ENCODE measurements around the gene LAPTM4A.
"Not testable (repeated sequence)": the region's sequence is repeated elsewhere in the genome, so short reads cannot be mapped to it uniquely, and the experiment has no call there.

Gene LAPTM4A

DNA sequence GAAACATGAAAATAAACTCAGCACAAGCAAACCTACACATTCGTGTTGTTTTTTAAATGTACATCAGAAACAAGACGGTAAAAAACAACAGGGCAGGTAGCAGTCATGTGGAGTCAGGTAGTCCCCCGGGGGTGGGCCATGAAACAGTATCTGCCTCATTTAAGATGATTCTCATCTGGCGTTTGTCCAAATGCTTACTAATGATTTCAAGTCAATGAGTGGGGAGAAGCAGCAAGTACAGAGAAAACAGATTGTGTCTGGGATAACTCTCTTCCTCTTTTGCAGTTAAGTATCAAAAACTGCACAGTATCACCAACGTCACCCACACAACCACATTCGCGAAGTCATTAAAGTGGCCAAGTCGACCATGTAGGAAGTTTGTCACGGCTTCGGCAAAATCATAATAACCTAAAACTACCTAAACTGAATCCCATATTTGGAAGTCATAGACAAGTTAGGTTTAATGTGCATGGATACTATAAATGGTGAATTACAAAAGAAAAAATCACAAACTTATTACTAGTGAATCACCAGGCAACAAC lies 1.3 kb downstream of the LAPTM4A start:
- no peak for DNase-seq

DNA sequence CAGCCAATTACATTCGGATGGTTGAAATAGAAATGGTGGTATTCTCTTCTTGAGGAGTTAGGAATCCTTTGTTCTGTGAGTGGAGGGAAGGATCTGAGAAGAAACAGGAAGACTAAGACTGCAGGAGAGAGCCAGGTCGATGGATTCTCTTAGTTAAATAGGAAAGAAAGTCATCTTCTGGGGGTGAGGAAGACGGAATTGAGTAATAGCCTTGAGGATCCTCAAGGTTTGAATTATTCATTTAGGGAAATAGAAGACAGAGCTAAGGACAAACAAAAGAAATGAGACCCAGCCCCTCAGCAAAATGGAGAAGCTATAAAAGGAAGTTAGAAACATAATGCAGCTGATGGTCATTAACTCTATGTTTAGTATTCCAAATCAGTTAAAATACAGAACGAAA lies 1.8 kb downstream of the LAPTM4A start:
- DNase-seq, result no peak

DNA sequence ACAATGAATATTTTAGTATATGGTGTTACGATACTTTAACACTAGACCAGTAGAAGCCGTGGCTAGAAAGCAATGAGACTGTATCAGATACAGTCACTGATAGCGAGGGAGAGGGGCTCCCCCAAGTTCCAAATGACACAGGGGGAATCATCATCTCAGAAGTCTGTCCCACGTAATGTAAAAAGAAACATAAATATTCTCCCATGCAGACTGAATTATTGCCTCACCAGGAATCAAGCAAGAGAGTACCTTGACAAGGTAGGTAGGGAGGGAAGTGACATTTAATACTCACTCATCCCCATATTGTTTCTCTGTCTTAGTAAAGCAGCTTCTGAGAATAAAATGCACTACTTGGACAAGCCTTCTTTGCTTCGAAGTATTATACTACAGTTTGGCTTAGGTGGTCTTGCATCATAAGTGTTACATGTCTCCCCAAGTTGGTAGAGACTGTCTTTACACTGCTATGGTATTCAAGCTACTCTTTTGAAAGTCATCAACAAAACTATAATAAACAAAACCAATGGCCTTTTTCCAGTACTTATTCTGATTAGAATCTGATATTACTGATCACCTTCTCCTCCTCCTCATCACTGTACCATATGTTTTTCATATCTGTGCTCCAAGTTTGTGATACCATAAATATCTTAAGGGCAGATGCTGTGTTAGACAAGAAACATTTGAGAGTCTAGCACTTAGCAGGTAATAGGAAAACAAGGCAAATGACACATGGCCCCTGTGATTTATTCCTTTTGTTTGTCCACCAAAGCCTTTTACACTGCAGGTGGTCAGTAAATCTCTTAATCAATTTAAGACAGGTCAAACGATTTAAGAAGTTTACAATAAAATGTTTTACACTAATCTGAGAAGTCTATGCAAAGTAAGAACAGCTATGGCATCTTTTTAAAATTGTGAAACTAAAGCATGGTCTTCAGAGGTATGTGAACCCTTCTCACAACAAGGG lies 2.7 kb downstream of the LAPTM4A start:
- DNase-seq, result no peak

DNA sequence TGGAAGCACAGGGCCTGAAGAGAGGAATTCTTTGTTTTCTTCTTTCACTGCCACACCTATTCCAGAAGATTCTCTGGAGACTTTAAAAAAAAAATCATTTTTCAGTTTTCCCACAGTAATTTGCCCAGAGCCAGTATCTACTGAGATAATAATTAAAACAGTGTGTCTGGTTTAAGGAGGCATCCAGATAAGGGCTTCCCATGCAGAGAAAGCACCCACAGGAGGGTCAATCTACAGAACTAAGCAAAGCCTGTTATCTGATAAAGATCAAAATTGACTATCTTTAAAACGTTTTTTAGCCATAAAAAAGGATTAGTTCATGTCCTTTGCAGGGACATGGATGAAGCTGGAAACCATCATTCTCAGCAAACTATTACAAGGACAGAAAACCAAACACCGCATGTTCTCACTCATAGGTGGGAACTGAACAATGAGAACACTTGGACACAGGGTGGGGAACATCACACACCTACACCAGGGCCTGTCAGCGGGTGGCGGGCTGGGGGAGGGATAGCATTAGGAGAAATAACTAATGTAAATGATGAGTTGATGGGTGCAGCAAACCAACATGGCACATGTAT lies 5.6 kb downstream of the LAPTM4A start:
- not testable (repeated sequence) for DNase-seq

DNA sequence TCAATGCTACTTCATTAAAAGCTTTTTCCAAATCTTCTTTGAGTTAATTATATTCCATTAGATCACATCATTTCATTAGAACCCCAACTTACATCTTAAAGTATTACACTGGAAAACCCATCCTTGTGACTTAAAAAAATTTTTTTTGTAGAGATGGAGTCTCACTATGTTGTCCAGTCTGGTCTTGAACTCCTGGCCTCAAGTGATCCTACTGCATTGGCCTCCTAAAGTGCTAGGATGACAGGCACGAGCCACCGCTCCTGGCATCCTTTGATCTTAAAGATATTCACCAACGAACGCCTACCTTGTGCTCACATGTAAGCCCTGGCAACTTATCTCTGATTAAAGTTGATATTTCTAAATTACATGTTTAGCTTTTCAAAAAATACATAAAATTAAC lies 6.7 kb downstream of the LAPTM4A start:
- no peak for DNase-seq

DNA sequence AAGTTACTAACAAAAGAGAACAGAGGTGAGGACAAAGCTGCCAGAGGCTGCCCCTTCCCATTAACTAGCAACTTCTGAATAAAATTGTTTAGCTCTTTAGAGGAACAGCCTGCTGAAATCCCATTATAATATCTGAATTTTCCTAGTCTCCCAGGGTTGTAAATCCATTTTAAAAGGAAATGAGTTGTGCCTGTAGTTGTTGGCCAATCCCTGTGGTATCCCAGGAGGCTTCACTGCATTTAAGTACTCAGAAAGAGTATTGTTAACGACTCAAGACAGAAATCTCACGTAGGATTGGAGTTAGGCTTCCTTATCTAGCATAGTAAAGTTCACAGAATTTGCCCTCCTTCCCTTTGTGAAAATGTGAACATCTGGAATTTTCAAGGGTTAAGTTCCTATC lies 8.9 kb downstream of the LAPTM4A start:
- DNase-seq, result no peak

DNA sequence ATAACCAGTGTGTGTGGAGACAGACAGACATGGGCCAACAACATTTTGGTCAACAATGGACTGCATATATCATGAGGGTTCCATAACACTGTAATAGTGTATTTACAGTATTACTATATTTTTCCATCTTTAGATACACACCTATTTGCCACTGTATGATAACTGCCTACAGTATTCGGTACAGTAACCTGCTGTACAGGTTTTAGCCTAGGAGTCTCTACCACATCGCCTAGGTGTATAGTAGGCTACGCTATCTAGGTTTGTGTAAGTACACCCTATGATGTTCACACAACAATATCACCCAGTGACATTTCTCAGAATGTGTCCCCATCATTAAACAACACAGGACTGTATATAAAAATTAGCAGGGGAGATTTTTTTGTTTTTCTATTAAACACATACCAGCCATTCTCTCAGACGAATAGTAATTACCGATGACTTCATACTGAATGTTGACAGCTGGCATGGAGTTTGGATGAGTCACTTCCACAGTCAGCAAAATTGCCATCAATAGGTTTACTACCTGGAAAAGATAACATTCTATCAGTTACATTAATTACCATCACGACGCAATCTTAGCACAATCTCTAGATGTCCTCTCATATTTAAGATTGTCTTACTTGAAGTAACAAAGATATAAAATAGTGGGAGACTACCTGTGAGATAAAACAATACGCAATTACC lies 10.8 kb downstream of the LAPTM4A start:
- DNase-seq, result no peak

DNA sequence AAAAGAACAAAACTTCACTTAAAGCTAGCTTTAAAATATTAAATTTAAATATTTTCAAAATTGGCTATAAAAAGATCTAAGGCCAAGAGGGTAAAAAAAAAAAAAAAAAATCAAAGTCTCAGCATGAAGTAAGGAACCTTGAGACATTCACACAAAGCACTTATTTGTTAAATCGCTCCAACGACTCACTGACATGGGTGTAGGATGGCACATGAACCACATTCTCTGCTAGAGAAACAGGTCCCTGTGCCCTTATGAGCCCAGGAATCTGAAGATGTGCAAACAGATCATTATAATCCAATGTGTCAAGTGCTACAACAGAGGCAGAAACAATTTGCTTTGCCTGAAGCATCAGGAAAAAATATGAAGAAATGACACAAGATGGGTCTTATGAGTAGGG lies 13.8 kb downstream of the LAPTM4A start:
- no peak for DNase-seq

DNA sequence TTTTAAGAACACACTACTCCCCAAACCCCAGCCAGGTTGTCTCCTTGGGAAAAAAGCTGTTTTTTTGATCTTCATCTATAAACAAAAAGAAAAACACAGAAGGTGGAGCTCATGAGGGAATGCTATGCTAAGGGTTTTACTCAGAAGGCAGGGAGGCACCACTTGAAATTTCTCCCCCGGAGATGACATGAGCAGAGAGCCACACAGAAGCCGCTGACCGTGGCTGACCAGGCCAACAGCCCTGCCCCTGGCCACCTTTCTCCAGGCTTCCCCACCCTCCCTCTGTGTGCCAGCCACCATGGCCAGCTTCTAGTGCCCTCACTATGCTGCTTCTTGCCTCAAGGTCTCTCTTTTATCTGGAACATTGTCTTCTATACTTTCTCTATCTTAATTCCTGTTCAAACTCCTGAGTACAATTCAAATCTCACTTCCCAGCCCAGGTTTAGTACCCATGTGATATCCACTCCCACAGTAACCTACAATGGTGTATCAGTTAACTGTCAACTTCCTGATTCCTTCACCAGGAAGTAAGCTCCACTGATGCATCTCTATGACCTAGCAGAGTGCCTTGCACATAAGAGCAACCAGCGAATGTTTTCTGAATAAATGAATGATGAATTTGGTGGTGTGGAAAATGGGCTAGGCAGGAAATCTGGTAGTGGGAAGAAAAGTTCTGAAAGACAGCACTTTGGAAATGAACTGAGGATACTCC lies 15.3 kb downstream of the LAPTM4A start:
- no peak for DNase-seq

DNA sequence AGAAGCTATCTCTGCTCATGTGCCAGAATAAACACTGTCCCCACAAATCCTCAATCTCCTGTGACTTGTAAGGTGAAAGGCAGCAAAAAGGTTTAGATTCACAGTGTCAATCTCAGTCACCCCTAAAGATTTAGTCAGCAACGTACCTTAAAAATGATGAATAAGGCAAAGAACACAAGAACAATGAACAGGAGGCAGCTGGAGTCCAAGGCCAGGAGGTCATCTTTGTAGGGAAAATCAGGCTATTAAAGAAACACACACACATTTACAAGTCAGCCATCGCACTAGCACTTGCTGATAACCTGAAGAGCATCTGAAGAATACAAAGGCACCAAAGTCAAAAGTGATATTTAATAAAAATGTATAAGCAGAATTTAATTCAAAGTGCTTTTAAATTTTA lies 16.6 kb downstream of the LAPTM4A start:
- DNase-seq, result no peak

DNA sequence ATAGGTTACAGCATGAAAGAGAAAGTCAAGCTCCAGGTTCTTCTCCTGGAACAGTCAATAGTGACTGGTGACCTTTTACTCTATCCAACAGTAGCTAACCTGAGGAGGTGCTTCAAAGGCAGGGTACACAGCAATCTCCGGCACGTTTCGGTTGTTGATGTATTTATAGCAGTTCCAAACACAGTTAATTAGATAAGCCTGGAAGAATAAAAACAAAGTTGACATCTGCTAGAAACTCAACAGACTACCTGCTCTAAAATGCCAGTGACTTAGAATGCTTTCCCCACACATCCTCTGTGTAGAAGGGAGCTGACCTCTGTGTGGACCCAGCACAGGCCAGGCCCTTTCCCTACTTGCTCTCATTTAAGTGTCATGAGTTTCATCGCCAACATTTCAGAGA lies 17.2 kb downstream of the LAPTM4A start:
- no peak for DNase-seq

DNA sequence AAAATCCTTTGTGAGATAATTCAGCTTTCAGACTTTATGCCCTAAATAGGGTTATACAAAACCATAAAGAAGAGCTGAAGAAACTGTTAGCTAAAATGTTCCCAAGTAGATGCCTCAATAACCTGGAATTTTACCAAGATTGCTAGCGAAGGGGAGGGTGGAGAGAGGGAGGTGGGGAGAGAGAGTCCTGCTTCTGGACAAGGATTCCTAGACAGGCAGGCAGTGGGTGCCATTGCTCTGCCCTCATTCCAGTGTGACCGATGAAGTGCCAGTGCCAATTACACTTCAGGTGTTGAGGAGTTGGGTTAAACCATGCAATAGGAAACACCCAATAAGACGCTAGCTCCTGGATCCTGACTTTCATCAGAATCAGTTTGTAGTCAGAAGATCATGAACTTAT lies 18.1 kb downstream of the LAPTM4A start:
- DNase-seq, result no peak

DNA sequence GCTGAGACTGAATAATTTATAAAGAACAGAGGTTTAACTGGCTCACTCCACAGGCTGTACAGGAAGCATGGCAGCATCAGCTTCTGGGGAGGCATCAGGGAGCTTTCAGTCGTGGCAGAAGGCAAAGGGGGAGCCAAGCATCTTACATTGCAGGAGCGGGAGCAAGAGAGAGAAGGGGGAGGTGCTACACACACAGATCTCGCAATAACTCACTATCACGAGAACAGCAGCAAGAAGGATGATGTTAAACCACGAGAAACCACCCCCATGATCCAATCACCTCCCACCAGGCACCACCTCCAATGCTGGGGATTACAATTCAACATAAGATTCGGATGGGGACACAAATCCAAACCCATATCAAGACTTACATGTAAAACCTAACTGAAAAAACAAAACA lies 21.2 kb downstream of the LAPTM4A start:
- no peak for DNase-seq

DNA sequence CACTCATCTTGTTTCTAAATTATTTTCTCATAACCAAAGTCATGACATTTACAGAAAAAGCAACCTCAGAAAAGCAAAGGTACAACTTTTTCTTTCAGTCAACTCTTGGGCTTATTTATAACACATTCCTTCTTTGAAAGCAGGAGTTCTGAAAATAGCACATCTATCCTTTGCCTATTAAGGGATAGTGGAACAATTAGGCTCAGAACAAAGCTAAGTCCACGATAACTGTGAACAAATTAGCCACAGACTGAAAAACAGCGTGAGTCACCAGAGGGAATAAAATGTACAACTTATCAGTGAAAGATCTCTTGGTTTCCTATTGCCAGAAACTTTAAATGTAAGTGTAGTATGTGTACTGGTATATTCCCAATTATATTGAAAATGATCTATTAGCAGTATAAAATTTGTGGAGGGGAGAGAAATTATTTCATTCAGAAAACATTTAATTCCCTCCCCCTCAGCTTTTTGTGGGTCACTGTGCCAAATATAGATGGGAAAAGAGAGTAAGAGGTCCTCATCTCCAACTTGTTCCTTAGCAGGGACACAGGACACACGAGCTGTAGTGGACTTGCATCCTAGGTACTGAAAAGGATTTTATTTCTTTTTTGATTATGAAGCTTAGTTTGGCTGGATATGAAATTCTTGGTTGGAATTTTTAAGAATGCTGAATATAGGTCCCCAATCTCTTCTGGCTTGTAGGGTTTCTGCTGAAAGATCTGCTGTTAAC lies 23.6 kb downstream of the LAPTM4A start:
- no peak for DNase-seq

DNA sequence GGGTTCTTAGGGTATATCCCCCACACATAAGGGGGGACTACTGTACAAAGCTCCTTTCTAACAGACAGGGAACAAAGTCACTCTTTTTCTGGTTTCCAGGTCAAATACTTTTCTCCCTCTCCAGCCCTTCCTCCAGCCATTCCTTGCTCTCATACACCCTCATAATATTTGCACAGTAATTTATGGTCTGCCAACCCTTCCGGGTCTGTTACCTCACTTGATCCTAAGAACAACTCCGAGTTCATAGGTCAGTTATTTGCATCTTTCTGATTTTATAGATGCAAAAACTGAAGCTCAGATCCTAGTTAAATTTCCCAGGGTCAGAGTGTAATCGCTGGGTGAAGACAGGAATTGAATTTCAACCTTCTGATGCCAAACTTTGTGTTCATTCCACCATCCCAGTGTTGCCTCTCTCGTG lies 24.2 kb downstream of the LAPTM4A start:
- no peak for DNase-seq

DNA sequence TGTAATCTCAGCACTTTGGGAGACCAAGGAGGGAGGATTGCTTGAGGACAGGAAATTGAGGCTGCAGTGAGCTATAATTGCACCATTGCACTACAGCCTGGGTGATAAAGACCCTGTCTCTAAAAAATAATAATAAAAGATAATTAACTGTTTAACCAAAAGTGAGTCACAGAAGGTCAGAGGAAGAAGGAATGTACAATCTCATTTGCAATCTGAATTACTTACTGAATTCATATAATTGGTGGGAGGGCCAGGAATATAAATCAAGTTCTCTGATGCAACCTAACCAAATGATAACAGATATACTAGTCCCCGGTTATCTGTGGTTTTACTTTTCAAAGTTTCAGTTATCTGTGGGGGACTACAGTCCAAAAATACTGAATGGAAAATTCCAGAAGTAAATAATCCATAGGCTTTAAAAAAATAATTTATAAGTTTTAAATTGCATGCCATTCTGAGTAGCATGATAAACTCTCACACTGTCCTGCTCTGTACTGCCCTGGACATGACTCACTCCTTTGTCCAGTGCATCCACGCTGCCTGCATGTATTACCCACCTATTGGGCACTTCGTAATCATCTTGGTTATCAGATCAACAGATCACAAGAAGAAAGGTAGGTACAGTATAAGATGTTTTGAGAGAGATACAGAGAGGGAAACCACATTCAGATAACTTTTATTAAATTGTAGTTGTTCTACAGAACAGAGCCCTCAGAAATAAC lies 26.2 kb downstream of the LAPTM4A start:
- DNase-seq, result no peak

DNA sequence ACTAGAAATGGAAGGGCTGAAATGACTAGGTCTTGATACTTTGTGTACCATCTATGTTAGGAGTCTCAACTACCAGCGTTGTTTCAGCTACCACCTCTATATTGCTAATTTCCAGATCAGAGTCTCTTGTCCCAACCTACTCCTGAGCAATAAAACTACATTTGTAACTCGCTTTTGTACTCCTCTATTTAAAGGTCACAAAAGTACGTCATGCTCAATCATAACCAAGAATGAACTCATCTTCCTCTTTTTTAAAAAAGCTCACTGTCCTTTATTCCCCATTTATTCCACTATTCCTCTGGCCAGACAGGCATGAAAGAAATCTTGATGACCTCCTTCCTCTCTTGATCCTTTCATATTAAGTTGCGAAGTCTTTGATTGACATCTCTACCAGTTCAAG lies 27.7 kb downstream of the LAPTM4A start:
- no peak for DNase-seq

DNA sequence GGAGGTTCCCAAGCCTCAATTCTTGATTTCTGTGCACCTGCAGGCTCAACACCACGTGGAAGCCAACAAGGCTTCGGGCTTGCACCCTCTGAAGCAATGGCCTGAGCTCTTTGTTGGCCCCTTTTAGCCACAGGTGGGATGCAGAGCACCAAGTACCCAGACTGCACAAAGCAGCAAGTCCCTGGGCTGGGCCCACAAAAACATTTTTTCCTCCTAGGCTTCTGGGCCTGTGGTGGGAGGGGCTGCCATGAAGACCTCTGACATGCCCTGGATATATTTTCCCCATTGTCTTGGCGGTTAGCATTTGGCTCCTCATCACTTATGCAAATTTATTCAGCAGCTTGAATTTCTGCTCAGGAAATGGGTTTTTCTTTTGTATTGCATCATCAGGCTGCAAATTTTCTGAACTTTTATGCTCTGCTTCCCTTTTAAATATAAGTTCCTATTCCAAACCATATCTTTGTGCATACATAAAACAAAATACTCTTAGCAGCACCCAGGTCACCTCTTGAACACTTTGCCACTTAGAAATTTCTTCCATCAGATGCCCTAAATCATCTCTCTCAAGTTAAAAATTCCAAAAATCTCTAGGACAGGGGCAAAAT lies 29.9 kb downstream of the LAPTM4A start:
- no peak for DNase-seq

DNA sequence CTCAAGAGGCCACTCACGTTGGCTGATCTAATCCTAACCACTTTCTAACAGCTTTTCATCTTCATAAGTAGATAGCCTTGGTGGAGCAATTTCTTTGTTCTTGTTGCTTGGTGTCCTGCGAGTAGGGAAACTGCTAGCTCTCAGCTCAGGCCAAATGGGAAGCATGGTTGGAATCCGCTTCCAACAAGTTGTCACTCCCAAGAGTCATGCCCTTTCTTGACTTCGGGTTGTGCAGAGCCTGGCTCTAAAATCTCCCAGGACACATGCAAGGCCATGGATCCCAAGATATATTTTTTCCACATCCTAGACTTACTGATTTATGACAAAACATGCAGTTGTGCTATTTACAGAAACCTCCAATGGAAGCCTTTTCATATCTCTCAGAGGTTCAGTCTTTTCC lies 31.7 kb downstream of the LAPTM4A start:
- no peak for DNase-seq

DNA sequence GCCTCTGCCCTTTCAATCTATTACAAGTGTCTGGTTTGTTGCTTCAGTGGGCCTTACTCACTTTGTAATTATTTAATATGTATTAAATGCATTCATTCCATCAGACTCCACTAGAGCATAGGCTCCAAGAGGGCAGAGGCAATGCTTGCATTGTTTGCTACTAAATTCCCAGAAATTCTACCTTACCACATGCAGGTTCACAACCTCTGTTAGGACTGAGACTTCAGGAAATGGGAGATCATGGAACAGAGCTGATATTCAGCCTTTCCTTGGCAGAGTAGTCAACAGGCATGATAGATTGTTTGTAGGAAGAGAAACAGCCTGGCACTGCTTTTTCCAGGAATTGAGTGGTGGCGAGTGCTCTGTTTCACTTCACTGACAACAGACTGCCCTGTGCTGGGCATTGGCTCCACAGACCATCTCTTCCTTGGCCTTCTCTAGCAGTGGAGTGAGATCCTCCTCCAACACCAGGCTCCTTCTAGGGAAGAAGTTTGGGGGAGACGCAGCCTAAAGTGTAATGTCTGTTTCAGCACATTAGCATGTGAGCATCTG lies 32.8 kb downstream of the LAPTM4A start:
- no peak for DNase-seq

DNA sequence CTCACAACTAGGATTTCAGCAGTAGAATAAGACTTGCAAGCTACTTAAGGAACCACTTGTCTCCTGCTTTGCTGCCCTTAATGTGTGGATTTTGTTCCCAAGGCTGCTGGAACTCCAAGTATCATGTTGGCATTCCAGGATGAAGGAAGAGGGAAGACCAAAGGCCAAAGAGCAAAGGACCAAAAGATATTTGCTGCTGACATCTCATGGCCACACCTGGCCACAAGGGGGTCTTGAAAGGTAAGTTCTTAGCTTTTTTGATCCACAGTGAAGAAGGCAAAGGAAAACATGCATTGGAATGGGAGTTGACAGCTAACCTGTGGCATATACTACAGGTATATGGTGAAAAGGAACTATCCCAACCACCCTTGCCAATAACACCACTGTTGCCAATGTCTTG lies 35.1 kb downstream of the LAPTM4A start:
- no peak for DNase-seq

All from NCI-H1048 (cell line).